ENCODE measurements around the gene RXYLT1.
A peak's percentile ranks its signal among the peaks of the same experiment; 100 is the strongest.

DNA sequence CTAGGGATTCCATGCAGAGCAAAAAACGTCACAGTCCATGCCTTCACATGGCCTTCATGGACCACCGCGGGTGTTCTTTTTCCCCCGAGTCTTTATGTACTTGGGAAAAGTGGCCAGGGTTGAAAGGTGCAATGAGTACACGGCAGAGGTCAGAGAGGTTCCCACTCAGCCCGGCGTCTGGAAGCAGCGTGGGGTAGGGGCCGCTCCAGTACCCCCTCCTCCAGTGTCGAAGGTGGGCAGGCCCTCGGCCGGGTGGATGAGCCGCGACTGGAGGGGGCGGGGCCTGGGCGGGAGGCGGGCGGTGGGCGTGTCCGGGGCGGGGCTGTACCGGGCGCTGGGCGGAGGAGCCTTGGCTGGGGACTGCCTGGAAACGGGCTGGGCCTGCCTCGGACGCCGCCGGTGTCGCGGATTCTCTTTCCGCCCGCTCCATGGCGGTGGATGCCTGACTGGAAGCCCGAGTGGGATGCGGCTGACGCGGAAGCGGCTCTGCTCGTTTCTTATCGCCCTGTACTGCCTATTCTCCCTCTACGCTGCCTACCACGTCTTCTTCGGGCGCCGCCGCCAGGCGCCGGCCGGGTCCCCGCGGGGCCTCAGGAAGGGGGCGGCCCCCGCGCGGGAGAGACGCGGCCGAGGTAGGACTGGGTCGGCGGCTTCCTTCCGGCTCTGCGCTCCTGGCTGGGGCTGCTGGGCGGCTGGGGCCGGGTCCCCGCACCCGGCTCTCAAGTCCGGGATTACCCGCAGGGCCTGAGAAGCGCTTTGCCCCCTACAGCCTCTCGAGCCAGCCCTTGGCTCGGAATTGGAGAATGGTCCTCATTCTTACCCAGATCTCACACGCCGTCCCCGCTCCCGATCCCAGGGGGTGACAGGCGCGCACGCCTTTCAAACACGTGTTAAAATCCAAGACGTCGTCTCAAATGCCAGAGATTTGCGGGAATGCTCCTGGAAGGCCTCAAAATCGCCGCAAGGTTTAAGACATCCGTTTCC, at the start of gene RXYLT1:
- TF ChIP-seq CBX8 (IDR thresholded peaks at IDR 0.05): no peak
- TF ChIP-seq, protein P1, sequence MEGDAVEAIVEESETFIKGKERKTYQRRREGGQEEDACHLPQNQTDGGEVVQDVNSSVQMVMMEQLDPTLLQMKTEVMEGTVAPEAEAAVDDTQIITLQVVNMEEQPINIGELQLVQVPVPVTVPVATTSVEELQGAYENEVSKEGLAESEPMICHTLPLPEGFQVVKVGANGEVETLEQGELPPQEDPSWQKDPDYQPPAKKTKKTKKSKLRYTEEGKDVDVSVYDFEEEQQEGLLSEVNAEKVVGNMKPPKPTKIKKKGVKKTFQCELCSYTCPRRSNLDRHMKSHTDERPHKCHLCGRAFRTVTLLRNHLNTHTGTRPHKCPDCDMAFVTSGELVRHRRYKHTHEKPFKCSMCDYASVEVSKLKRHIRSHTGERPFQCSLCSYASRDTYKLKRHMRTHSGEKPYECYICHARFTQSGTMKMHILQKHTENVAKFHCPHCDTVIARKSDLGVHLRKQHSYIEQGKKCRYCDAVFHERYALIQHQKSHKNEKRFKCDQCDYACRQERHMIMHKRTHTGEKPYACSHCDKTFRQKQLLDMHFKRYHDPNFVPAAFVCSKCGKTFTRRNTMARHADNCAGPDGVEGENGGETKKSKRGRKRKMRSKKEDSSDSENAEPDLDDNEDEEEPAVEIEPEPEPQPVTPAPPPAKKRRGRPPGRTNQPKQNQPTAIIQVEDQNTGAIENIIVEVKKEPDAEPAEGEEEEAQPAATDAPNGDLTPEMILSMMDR (IDR thresholded peaks at IDR 0.05): no peak
- peak; percentile 95 for TF ChIP-seq POLR2A (IDR thresholded peaks at IDR 0.05; ENCODE audit: low read length)
- no peak for TF ChIP-seq RCOR1 (IDR thresholded peaks at IDR 0.05; ENCODE audit: low read depth, low read length)
- TF ChIP-seq SMC3 (IDR thresholded peaks at IDR 0.05): no peak

Measured in A549 (cell line).